ENCODE data around the gene NID1. TPM values are rescaled to one million over a fixed set of nuclear protein-coding genes. Genes with fewer than 3 reads are reported as not detected.

Gene NID1
- total RNA-seq, 1 experiment from 2014 or later: 0.32 TPM

DNA sequence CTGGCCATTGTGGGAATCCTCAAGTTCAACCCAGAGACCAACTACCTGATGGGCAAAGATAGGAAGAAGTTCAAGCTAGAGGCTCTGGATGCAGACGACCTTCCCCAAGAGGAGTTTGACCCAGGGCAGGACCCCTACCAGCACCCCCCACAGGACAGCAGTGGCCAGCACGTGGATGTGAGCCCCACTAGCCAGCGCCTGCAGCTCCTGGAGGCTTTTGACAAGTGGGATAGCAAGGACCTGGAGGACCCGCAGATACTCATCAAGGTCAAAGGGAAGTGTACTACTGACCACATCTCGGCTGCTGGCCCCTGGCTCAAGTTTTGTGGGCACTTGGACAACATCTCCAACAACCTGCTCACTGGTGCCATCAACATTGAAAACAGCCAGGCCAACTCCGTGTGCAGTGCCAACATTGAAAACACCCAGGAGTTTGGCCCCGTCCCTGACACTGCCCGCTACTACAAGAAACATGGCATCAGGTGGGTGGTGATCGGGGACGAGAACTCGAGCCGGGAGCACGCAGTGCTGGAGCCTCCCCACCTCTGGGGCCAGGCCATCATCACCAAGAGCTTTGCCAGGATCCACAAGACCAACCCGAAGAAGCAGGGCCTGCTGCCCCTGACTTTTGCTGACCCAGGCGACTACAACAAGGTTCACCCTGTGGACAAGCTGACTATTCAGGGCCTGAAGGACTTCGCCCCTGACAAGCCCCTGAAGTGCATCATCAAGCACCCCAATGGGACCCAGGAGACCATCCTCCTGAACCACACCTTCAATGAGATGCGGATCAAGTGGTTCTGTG lies 46.8 kb upstream of the NID1 start:
- Histone ChIP-seq H3K4me1 (ENCODE audit: control insufficient read depth in 1 of 2, insufficient read depth in 2 of 2, low read length in 2 of 2) (peaks cover 1 to 8% of the 10 kb centered on the region in 2 experiments; a peak in 3 of 4 replicates), H3K4me3 (replicated peaks in 1 of 2; ENCODE audit: low read depth in 1 of 2, low read length in 2 of 2) (no peak overlapping the region), H3K9me2 (ENCODE audit: insufficient read depth) (no peaks in the 10 kb centered on the region), H3K36me3 (ENCODE audit: control insufficient read depth in 1 of 2, insufficient read depth in 2 of 2, low read length in 2 of 2) (no peaks in the 10 kb centered on the region), H2AFZ (ENCODE audit: low read depth, low read length, poor library complexity, severe bottlenecking) (no peak overlapping the region), H3K27ac (ENCODE audit: low read depth, low read length) (no peak overlapping the region), H4K20me1 (ENCODE audit: insufficient read depth) (no peaks in the 10 kb centered on the region), H3K9ac (ENCODE audit: low read length) (no peak overlapping the region), H3K4me2 (ENCODE audit: low read length) (no peak overlapping the region), H3K79me2 (ENCODE audit: insufficient read depth, low read length) (no peaks in the 10 kb centered on the region), H3K9me3 (ENCODE audit: control insufficient read depth in 1 of 2, insufficient read depth in 1 of 2, low read depth in 1 of 2, low read length in 2 of 2) (no peaks in the 10 kb centered on the region), H3K27me3 (ENCODE audit: insufficient read depth, low read length) (no peaks in the 10 kb centered on the region)
- DNase-seq (ENCODE audit: low read depth, low spot score) (no peak), ATAC-seq (no peak)
- CTCF ChIA-PET: no interaction called here
- POLR2A ChIA-PET: no interaction called here
- no TSS peak for BruUV-seq (replicated peaks)
- intact Hi-C loops (cut with micrococcal nuclease): no loop called here
- RAD21 ChIA-PET (ENCODE audit: low non-redundant PET in 1 of 2, low total read pairs in 2 of 2, uncharacterized antibody in 2 of 2, unreplicated experiment in 2 of 2): no interaction called here
- TF ChIP-seq, protein P1, sequence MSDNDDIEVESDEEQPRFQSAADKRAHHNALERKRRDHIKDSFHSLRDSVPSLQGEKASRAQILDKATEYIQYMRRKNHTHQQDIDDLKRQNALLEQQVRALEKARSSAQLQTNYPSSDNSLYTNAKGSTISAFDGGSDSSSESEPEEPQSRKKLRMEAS (IDR thresholded peaks at IDR 0.05): no peak
- TF ChIP-seq SP1 (IDR thresholded peaks at IDR 0.05; ENCODE audit: low read depth) (no peak), EZH2phosphoT487 (IDR thresholded peaks at IDR 0.05; ENCODE audit: borderline replicate concordance) (no peak), POLR2AphosphoS5 (IDR thresholded peaks at IDR 0.05; ENCODE audit: low read depth, low read length) (no peak), ZBTB33 (IDR thresholded peaks at IDR 0.05; ENCODE audit: extremely low read depth, insufficient replicate concordance, low read length) (no peak), ZFX (IDR thresholded peaks at IDR 0.05) (no peak), YY1 (IDR thresholded peaks at IDR 0.05; ENCODE audit: extremely low read depth, insufficient replicate concordance, low read depth, low read length) (no peak), SIN3A (IDR thresholded peaks at IDR 0.05; ENCODE audit: low read depth) (no peak)
- TF ChIP-seq, protein P2, sequence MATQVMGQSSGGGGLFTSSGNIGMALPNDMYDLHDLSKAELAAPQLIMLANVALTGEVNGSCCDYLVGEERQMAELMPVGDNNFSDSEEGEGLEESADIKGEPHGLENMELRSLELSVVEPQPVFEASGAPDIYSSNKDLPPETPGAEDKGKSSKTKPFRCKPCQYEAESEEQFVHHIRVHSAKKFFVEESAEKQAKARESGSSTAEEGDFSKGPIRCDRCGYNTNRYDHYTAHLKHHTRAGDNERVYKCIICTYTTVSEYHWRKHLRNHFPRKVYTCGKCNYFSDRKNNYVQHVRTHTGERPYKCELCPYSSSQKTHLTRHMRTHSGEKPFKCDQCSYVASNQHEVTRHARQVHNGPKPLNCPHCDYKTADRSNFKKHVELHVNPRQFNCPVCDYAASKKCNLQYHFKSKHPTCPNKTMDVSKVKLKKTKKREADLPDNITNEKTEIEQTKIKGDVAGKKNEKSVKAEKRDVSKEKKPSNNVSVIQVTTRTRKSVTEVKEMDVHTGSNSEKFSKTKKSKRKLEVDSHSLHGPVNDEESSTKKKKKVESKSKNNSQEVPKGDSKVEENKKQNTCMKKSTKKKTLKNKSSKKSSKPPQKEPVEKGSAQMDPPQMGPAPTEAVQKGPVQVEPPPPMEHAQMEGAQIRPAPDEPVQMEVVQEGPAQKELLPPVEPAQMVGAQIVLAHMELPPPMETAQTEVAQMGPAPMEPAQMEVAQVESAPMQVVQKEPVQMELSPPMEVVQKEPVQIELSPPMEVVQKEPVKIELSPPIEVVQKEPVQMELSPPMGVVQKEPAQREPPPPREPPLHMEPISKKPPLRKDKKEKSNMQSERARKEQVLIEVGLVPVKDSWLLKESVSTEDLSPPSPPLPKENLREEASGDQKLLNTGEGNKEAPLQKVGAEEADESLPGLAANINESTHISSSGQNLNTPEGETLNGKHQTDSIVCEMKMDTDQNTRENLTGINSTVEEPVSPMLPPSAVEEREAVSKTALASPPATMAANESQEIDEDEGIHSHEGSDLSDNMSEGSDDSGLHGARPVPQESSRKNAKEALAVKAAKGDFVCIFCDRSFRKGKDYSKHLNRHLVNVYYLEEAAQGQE (IDR thresholded peaks at IDR 0.05; ENCODE audit: low read depth): no peak
- TF ChIP-seq, protein P3, sequence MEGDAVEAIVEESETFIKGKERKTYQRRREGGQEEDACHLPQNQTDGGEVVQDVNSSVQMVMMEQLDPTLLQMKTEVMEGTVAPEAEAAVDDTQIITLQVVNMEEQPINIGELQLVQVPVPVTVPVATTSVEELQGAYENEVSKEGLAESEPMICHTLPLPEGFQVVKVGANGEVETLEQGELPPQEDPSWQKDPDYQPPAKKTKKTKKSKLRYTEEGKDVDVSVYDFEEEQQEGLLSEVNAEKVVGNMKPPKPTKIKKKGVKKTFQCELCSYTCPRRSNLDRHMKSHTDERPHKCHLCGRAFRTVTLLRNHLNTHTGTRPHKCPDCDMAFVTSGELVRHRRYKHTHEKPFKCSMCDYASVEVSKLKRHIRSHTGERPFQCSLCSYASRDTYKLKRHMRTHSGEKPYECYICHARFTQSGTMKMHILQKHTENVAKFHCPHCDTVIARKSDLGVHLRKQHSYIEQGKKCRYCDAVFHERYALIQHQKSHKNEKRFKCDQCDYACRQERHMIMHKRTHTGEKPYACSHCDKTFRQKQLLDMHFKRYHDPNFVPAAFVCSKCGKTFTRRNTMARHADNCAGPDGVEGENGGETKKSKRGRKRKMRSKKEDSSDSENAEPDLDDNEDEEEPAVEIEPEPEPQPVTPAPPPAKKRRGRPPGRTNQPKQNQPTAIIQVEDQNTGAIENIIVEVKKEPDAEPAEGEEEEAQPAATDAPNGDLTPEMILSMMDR (IDR thresholded peaks at IDR 0.05 in 2 of 3, conservative IDR thresholded peaks at IDR 0.05 in 1 of 3; ENCODE audit: borderline replicate concordance in 1 of 3, insufficient read depth in 1 of 3, low read depth in 2 of 3, low read length in 2 of 3): no peak

Measured in HCT116 (cell line).